CD4-positive, alpha-beta memory T cell (primary cell): Measurements from ENCODE around the gene ECSCR. TPM values are rescaled to one million over a fixed set of nuclear protein-coding genes. Genes with fewer than 3 reads are reported as not detected.
A peak's percentile ranks its signal among the peaks of the same experiment; 100 is the strongest.

Source experiments
- CTCF ChIA-PET: fragments of 350-600 bp; sonication (Branson Sonifier 250); formaldehyde crosslinking; loops from one replicate; lab custom pipeline; 2021; ENCODE audit warnings: inconsistent platforms; ENCODE audit not compliant: partially characterized antibody; lab: Charles Lee
- POLR2A ChIA-PET: fragments of 350-600 bp; sonication (Branson Sonifier 250); formaldehyde crosslinking; loops from one replicate; lab custom pipeline; 2021; ENCODE audit not compliant: partially characterized antibody; lab: Charles Lee
- DNase-seq, 5 donors: peaks; one replicate each; pipeline versions ENCODE4 v3.0.0 to v3.0.0-alpha.2; 2020 to 2022; ENCODE audit warnings: mixed read lengths in 1 of 5
- H3K27ac ChIP-seq: one replicate; pipeline ENCODE4 v1.7.0; 2013; ENCODE audit warnings: low read depth, low read length
- H3K27me3 ChIP-seq: 2 replicates; pipeline ENCODE4 v1.7.0; 2013; ENCODE audit warnings: mild to moderate bottlenecking, low read length, moderate library complexity; ENCODE audit not compliant: insufficient read depth
- H3K36me3 ChIP-seq: 2 replicates; pipeline ENCODE4 v1.7.0; 2013; ENCODE audit warnings: mild to moderate bottlenecking, low read length, moderate library complexity; ENCODE audit not compliant: insufficient read depth
- H3K4me1 ChIP-seq: 2 replicates; pipeline ENCODE4 v1.7.0; 2013; ENCODE audit warnings: mild to moderate bottlenecking, low read length, moderate library complexity; ENCODE audit not compliant: insufficient read depth
- H3K4me3 ChIP-seq, 2 donors: one replicate each; pipeline ENCODE4 v1.7.0; 2013; ENCODE audit warnings: low read length in 2 of 2, mild to moderate bottlenecking in 1 of 2
- H3K9me3 ChIP-seq, 2 donors: one replicate each; pipeline ENCODE4 v1.7.0; 2013; ENCODE audit warnings: low read length in 2 of 2, control low read depth in 1 of 2; ENCODE audit not compliant: control insufficient read depth in 1 of 2
- H3K27ac Mint-ChIP-seq, 7 donors: one replicate each; pipeline ENCODE4 v1.8.0; 2020 to 2021; ENCODE audit warnings: mixed read lengths in 7 of 7, mild to moderate bottlenecking in 6 of 7, inconsistent platforms in 3 of 7, moderate library complexity in 3 of 7
- H3K27me3 Mint-ChIP-seq, 2 donors: one replicate each; pipeline ENCODE4 v1.8.0; 2020 to 2021; ENCODE audit warnings: mixed read lengths in 2 of 2
- H3K36me3 Mint-ChIP-seq, 2 donors: one replicate each; pipeline ENCODE4 v1.8.0; 2020 to 2021; ENCODE audit warnings: mixed read lengths in 2 of 2, inconsistent platforms in 1 of 2, mild to moderate bottlenecking in 1 of 2
- H3K4me1 Mint-ChIP-seq, 4 donors: one replicate each; pipeline ENCODE4 v1.8.0; 2020 to 2021; ENCODE audit warnings: mixed read lengths in 4 of 4, mild to moderate bottlenecking in 1 of 4
- H3K4me3 Mint-ChIP-seq, 8 donors: one replicate each; pipeline ENCODE4 v1.8.0; 2020 to 2021; ENCODE audit warnings: mixed read lengths in 8 of 8, mild to moderate bottlenecking in 7 of 8, moderate library complexity in 6 of 8, inconsistent platforms in 3 of 8
- H3K9me3 Mint-ChIP-seq, 8 donors: one replicate each; pipeline ENCODE4 v1.8.0; 2020 to 2021; ENCODE audit warnings: mixed read lengths in 8 of 8, mild to moderate bottlenecking in 5 of 8, inconsistent platforms in 3 of 8, moderate library complexity in 1 of 8
- intact Hi-C: fragments of 100-400 bp; cut with micrococcal nuclease; formaldehyde crosslinking; loops from one replicate; pipeline ENCODE4 v1.15.1; 2023
- polyA plus RNA-seq, 2 donors: library from polyadenylated mRNA; unstranded; fragments of 300-500 nt; fragmentation: Illumina TruSeq; gene quantifications; one replicate each; pipeline ENCODE4 v1.2.3, GENCODE V29; 2021
- total RNA-seq, 2 experiments: library from RNA; stranded (reverse); gene quantifications; one replicate each; pipeline ENCODE4 v1.2.3, GENCODE V29; 2021

Gene ECSCR
- total and polyA plus RNA-seq, 4 experiments from 2014 or later = 0.32 to 0.33 TPM; not detected in 2

DNA sequence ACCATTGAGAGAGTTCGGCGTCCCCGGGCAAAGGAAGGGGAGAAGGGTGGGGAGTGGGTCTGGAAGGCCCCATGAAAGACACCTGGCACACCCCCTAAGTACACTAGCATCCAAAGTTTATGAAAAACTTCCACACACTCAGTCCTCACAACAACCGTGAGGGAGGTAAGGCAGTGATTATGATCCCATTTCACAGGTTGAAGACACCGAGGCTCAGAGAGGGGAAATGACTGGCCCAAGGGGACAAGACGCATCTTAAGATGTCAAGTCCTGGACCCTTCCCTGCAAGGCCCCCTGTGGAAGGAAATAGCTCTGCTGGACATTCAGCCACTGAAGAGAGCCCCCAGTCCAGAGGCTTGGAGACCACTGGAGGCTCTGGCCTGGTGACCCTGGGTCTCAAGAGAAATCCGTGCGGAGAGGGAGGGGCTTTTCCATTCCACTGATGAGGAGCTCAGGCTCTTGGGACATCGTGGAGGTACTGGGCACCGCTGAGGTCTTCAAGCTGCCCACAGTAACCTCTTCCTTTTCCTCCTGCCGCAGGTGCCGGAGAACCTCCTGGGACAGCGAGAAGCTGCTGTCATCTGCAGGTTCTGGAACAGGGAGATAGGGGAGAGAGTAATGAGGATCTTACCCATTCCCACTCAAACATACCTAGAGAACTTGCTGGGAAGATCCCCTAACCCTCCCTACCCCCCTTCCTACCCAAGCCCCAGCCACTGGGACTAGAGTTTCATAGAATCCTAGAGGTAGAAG is 13.5 kb upstream of the ECSCR start:
- Histone ChIP-seq H3K9me3 (no peaks in the 10 kb centered on the region), H3K4me1 (peaks cover 94% of the 10 kb centered on the region), H3K27me3 (no peaks in the 10 kb centered on the region), H3K4me3 (no peak overlapping the region), H3K27ac (peak overlapping the region; percentile 23), H3K36me3 (peaks cover 35% of the 10 kb centered on the region)
- H3K4me1 Mint-ChIP-seq = peaks cover 52 to 94% (median 77%) of the 10 kb centered on the region in 4 donors
- intact Hi-C loops = no loop called here
- POLR2A ChIA-PET = interaction anchor here (1.2 to 3.8 kb wide), 6 partner anchors 17 to 37 kb away, joined by 3 to 19 read pairs (median 8); partner anchors contain the start of gene DNAJC18
- H3K27ac Mint-ChIP-seq = peak overlapping the region; percentile 77 to 95 (median 93)
- H3K4me3 Mint-ChIP-seq = peak overlapping the region in 7 of 8 donors; percentile 36 to 87 (median 77)
- DNase-seq = no peak
- H3K9me3 Mint-ChIP-seq = no peaks in the 10 kb centered on the region
- CTCF ChIA-PET = interaction anchor here (1.1 to 11.3 kb wide), 4 partner anchors 18 to 53 kb away, joined by 4 to 97 read pairs (median 6); no protein-coding TSS in a partner anchor
- H3K36me3 Mint-ChIP-seq = peaks cover 34 to 58% of the 10 kb centered on the region in 2 donors
- H3K27me3 Mint-ChIP-seq = no peaks in the 10 kb centered on the region

DNA sequence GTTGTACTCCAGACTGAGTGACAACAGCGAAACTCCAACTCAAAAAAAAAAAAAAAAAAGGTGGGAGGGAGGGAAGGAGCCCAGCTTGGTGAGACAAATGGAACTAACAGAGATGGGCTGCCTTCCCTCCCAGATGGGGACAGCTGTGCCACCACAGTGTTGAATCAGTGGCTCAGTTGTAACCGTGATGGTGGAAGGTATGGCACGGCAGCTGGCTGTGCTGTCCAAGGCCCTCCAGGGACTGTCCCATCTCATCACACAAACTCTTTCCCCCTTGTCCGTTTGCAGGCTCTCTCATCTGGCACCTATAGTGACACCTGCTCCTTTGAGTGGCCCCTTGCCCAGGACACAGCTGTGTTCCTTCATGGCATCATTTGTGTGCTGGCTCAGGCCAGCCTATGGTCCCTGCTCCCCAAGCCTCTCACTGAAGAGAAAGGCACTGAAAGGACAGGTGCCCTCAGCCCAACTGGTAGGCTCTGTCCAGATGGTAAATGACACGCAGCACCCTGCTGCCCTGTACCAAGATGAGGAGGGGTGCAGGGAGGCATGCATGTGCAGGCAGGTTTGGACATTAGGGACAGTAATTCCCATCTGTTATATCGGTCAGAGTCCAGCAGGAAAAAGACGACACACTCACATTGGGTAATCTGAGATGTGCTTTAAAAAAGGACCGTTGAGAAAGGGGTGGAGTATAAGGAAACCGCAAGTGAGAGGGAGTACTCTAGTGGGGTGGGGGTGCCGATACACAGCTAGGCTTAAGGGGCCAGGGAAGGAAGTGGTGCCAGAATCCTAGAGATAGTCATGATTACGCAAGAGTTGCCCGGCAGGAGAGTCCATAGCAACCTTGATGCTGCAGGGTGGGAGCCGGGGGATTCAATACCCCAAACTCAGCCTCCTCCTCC is 12.6 kb upstream of the ECSCR start:
- peaks cover 35% of the 10 kb centered on the region for H3K36me3 ChIP-seq
- Mint-ChIP-seq H3K36me3 (peaks cover 26 to 49% of the 10 kb centered on the region in 2 donors), H3K9me3 (no peaks in the 10 kb centered on the region), H3K27ac (peak overlapping the region; percentile 77 to 95 (median 93)), H3K27me3 (no peaks in the 10 kb centered on the region), H3K4me3 (peak overlapping the region; percentile 50 to 87 (median 76)), H3K4me1 (peaks cover 53 to 94% (median 75%) of the 10 kb centered on the region in 4 donors)
- H3K9me3 ChIP-seq = no peaks in the 10 kb centered on the region
- DNase-seq = peak in 3 of 5 donors; percentile 32 to 57 (median 45)
- H3K4me1 ChIP-seq = peaks cover 94% of the 10 kb centered on the region
- peak overlapping the region; percentile 23 for H3K27ac ChIP-seq
- POLR2A ChIA-PET = interaction anchor here (1.1 to 3.8 kb wide), 4 partner anchors 16 to 36 kb away, joined by 3 to 19 read pairs (median 14); partner anchors contain the start of gene DNAJC18
- H3K4me3 ChIP-seq = no peak overlapping the region
- intact Hi-C loops = no loop called here
- no peaks in the 10 kb centered on the region for H3K27me3 ChIP-seq
- CTCF ChIA-PET = interaction anchor here (1.7 to 11.3 kb wide), 3 partner anchors 38 to 52 kb away, joined by 4 to 97 read pairs (median 7); no protein-coding TSS in a partner anchor

DNA sequence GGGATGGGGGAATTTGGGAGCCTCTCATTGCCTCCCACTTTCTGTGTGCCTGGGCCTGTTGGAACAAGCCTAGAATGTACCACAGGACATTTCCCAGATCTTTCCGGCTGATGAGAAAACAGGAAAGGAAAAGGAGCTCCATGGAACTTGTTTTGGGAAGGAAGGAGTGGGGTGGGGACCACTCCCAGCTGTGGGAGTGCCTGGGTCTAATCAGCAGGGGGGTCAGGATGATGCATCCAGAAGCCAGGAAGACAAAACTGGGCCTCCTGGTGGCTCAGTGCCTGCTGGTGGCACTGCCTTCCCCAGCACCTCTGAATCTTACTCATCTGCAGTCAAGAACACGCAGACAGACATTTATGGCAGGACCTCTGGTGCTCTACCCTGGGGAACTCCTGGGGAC is 11.0 kb upstream of the ECSCR start:
- Mint-ChIP-seq H3K27me3 (no peaks in the 10 kb centered on the region), H3K4me3 (peak overlapping the region in 6 of 8 donors; percentile 10 to 59 (median 28)), H3K4me1 (peaks cover 59 to 100% (median 79%) of the 10 kb centered on the region in 4 donors), H3K9me3 (no peaks in the 10 kb centered on the region), H3K27ac (peak overlapping the region; percentile 83 to 98 (median 93)), H3K36me3 (peaks cover 18 to 41% of the 10 kb centered on the region in 2 donors)
- Histone ChIP-seq H3K9me3 (no peaks in the 10 kb centered on the region), H3K27ac (peak overlapping the region; percentile 23), H3K4me1 (peaks cover 94% of the 10 kb centered on the region), H3K27me3 (no peaks in the 10 kb centered on the region), H3K36me3 (peaks cover 34% of the 10 kb centered on the region), H3K4me3 (no peak overlapping the region)
- ChIA-PET POLR2A (interaction anchor here (1.0 to 9.4 kb wide), 9 partner anchors 9 to 48 kb away, joined by 3 to 131 read pairs (median 4); partner anchors contain the start of genes DNAJC18, ECSCR and STING1), CTCF (interaction anchor here (0.6 to 11.3 kb wide), 2 partner anchors 8 to 51 kb away, joined by 3 to 97 read pairs; no protein-coding TSS in a partner anchor)
- intact Hi-C loops = no loop called here
- DNase-seq = no peak

DNA sequence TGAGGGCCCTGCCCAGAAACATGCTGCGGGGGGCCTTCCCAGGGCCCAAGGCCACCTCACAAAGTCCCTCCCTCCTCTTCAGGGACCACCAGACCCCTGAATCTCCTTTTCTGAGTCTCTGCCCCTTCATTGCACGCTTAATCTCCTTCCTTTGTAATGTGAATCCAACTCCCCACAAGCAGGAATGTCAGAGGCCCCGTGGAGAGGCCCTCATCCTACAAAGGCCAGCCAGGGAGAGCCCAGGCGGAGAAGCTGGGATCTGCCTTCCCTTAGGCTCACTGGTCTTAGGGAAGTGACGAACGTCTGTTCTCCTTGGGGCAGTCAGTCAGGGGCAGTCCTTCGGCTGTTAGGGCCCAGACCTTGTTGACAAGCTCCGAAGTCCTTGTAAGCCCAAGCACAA is 10.6 kb upstream of the ECSCR start:
- intact Hi-C loops = no loop called here
- no peaks in the 10 kb centered on the region for H3K27me3 Mint-ChIP-seq

DNA sequence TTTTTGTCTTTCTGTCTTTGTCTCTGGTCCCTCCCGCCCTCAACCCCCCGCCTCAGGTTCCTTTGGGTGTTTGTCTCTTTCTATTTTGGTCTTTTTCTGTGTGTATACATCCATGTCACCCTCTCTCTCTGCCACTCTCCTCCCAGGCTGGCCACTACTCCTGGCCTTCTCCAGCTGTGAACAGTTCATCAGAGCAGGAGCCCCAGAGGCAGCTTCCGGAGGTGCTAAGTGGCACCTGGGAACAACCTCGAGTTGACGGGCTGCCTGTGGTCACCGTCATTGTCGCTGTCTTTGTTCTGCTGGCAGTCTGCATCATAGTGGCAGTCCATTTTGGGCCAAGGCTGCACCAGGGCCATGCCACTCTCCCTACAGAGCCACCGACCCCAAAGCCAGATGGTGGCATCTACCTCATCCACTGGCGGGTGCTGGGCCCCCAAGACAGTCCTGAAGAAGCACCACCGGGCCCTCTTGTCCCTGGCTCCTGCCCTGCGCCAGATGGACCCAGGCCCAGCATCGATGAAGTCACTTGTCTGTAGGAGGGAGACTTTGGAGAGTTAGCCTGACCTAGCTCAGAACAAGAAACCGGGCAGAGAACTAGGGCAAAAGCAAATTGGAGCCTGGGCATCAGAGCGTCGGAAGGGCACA is 10.0 kb upstream of the ECSCR start:
- peak overlapping the region; percentile 93 to 98 (median 97) for H3K27ac Mint-ChIP-seq
- peaks cover 57 to 95% (median 75%) of the 10 kb centered on the region in 4 donors for H3K4me1 Mint-ChIP-seq
- no peaks in the 10 kb centered on the region for H3K27me3 Mint-ChIP-seq
- H3K36me3 Mint-ChIP-seq = peaks cover 10 to 30% of the 10 kb centered on the region in 2 donors
- ChIA-PET POLR2A (interaction anchor here (1.3 to 9.4 kb wide), 5 partner anchors 10 to 33 kb away, joined by 3 to 131 read pairs (median 19); partner anchors contain the start of genes DNAJC18, ECSCR and STING1), CTCF (interaction anchor here (0.5 to 11.3 kb wide), 2 partner anchors 43 to 50 kb away, joined by 3 to 97 read pairs; no protein-coding TSS in a partner anchor)
- H3K4me3 ChIP-seq = no peak overlapping the region
- H3K4me1 ChIP-seq = peaks cover 89% of the 10 kb centered on the region
- H3K27ac ChIP-seq = peak overlapping the region; percentile 30
- peaks cover 24% of the 10 kb centered on the region for H3K36me3 ChIP-seq
- intact Hi-C loops = no loop called here
- DNase-seq = no peak
- no peaks in the 10 kb centered on the region for H3K27me3 ChIP-seq
- no peaks in the 10 kb centered on the region for H3K9me3 Mint-ChIP-seq
- H3K4me3 Mint-ChIP-seq = peak overlapping the region; percentile 84 to 97 (median 94)
- H3K9me3 ChIP-seq = no peaks in the 10 kb centered on the region

More for the DNA sequence above, 10.6 kb upstream of the ECSCR start:
- ChIA-PET CTCF (interaction anchor here (0.5 to 11.3 kb wide), 2 partner anchors 44 to 50 kb away, joined by 3 to 97 read pairs; no protein-coding TSS in a partner anchor), POLR2A (interaction anchor here (1.3 to 9.4 kb wide), 7 partner anchors 9 to 34 kb away, joined by 3 to 131 read pairs (median 17); partner anchors contain the start of genes DNAJC18, ECSCR and STING1)
- Mint-ChIP-seq H3K27ac (peak overlapping the region; percentile 56 to 98 (median 93)), H3K4me1 (peaks cover 60 to 100% (median 78%) of the 10 kb centered on the region in 4 donors), H3K36me3 (peaks cover 14 to 36% of the 10 kb centered on the region in 2 donors), H3K9me3 (no peaks in the 10 kb centered on the region), H3K4me3 (peak overlapping the region in 4 of 8 donors; percentile 8 to 59 (median 42))
- peaks cover 94% of the 10 kb centered on the region for H3K4me1 ChIP-seq
- H3K27me3 ChIP-seq = no peaks in the 10 kb centered on the region
- no peak overlapping the region for H3K4me3 ChIP-seq
- no peaks in the 10 kb centered on the region for H3K9me3 ChIP-seq
- no peak for DNase-seq
- peaks cover 29% of the 10 kb centered on the region for H3K36me3 ChIP-seq
- H3K27ac ChIP-seq = peak overlapping the region; percentile 30

DNA sequence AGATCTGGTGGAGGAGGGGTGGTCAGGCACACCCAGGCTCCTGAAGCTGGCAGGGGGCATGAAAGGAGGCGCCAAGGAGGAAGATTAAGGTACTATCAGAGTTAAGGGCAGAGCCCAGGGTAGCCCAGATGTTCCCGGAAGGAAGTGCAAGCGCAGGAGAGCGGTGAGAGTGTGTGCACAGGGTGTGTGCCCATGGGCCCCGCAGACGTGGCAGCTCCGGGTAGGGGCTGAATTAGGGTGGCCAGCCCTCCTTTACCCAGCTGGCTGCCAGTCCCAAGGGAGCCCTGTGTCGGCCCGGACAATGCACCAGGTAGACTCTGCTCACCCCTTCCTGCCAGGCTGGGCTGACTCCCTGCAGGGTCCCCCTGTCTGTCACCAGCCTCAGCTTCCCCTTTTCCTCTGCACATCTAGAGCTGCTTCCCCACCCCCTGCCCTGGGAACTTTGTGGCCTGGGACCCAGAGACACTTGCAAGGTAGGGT is 8.3 kb upstream of the ECSCR start, which contains the start of gene SMIM33:
TSS of gene SMIM33 (plus strand) at position 184 of the 480 bp plus-strand sequence. CDS start at position 302, 118 bp downstream.
- H3K4me1 Mint-ChIP-seq = peaks cover 51 to 79% (median 66%) of the 10 kb centered on the region in 4 donors
- Histone ChIP-seq H3K36me3 (peaks cover 11% of the 10 kb centered on the region), H3K4me1 (peaks cover 78% of the 10 kb centered on the region), H3K27ac (peak within 1 kb of the TSS; percentile 65), H3K4me3 (peak within 1 kb of the TSS; percentile 48 to 54), H3K27me3 (no peaks in the 10 kb centered on the region), H3K9me3 (no peaks in the 10 kb centered on the region)
- no peaks in the 10 kb centered on the region for H3K27me3 Mint-ChIP-seq
- POLR2A ChIA-PET = interaction anchor here (0.7 to 9.4 kb wide), 18 partner anchors 8 to 174 kb away, joined by 3 to 131 read pairs (median 4); partner anchors contain the start of genes DNAJC18, ECSCR, STING1 and UBE2D2
- H3K4me3 Mint-ChIP-seq = peak within 1 kb of the TSS; percentile 87 to 97 (median 94)
- no peaks in the 10 kb centered on the region for H3K9me3 Mint-ChIP-seq
- peak; percentile 46 to 60 (median 52) for DNase-seq
- peak within 1 kb of the TSS; percentile 93 to 98 (median 97) for H3K27ac Mint-ChIP-seq
- intact Hi-C loops = loop anchor here (1.0 kb wide), 1 partner anchor 13 kb away; no protein-coding TSS in a partner anchor
- CTCF ChIA-PET = interaction anchor here (0.7 to 2.2 kb wide), 6 partner anchors 10 to 51 kb away, joined by 4 to 17 read pairs (median 6); partner anchors contain the start of gene STING1
- peaks cover 9 to 14% of the 10 kb centered on the region in 2 donors for H3K36me3 Mint-ChIP-seq
